GM19463 (cell line): ENCODE measurements around the gene ZC3H11A.
"Not testable (repeated sequence)": the region's sequence is repeated elsewhere in the genome, so short reads cannot be mapped to it uniquely, and the experiment has no call there.

Experiments
- ATAC-seq: cut with Tn5 transposase; IDR thresholded peaks from one replicate; pipeline ENCODE4 v1.9.1; 2021; ENCODE audit warnings: mild to moderate bottlenecking, moderate library complexity; ENCODE audit not compliant: unreplicated experiment

ZC3H11A gene

GRCh38 chr1:203795441-203796235 is at the start of gene ZC3H11A, which contains the start of gene ZBED6:
Gene ZC3H11A (plus strand): TSS chr1:203795623. CDS start chr1:203817071, 21,448 bp downstream.
Gene ZBED6 (plus strand): TSS chr1:203795623. CDS start chr1:203797523, 1,900 bp downstream.
- ATAC-seq, result peak; percentile 97

DNA sequence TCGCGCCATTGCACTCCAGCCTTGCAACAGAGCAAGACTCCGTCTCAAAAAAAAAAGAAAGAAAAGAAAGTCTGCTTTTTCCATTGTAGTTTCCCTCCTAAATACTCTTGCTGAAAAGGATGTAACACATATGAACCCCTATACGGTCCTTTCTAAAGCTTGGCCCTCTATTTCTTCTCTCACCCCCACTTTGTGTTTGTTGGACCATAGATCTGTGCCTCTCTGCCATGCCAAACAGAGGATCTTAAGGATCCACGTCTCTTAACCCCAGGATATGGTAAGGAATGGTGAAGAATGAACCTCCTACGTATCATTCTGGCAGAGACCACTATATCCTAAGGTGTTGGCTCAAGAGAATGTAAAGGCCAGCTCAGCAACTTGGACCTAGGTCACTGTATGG is 49.1 kb upstream of the ZC3H11A start:
- ATAC-seq, result no peak

GRCh38 chr1:203751051-203751450 is 44.4 kb upstream of the ZC3H11A start:
- ATAC-seq, result no peak

DNA sequence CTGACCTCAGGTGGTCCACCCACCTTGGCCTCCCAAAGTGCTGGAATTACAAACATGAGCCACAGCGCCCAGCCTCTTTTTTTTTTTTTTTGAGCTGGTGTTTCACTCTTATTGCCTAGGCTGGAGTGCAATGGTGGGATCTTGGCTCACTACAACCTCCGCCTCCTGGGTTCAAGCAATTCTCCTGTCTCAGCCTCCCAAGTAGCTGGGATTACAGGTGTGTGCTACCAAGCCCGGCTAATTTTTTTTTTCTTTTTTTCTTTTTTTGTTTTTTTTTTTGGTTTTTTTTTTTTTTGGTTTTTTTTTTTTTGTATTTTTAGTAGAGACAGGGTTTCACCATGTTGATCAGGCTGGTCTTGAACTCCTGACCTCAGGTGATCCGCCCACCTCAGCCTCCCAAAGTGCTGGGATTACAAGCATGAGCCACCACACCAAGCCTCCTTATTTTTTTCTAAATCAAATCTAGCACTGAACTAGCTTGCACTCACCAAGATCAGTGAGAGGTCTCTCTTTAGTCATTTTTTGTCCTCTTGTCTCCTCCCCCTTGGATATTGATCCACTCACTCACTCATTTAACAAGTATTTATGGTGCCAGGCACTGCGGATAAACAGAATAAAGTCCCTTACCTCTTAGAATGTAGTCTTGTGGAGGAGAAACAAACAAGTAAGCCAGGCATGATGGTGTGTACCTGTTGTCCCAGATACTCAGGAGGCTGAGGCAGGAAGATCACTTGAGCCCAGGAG is 43.6 kb upstream of the ZC3H11A start:
- ATAC-seq, result not testable (repeated sequence)

- peak; percentile 62 for ATAC-seq
Observed at GRCh38 chr1:203754455-203754864, 41.0 kb upstream of the ZC3H11A start.

- ATAC-seq, result no peak
Observed at GRCh38 chr1:203756036-203756435, 39.4 kb upstream of the ZC3H11A start.

- ATAC-seq, result not testable (repeated sequence)
Observed at GRCh38 chr1:203758749-203759148, 36.7 kb upstream of the ZC3H11A start.

GRCh38 chr1:203760506-203760905 is 34.9 kb upstream of the ZC3H11A start:
- ATAC-seq, result no peak

DNA sequence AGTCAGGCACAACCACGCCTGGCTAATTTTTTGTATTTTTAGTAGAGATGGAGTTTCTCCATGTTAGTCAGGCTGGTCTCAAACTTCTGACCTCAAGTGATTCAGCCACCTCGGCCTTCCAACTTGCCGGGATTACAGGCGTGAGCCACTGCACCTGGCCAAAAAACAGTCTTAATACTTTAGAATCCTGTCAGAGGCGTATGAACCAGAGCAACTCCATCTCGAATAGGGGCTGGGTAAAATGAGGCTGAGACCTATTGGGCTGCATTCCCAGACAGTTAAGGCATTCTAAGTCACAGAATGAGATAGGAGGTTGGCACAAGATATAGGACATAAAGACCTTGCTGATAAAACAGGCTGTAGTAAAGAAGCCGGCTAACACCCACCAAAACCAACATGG is 33.5 kb upstream of the ZC3H11A start:
- not testable (repeated sequence) for ATAC-seq

DNA sequence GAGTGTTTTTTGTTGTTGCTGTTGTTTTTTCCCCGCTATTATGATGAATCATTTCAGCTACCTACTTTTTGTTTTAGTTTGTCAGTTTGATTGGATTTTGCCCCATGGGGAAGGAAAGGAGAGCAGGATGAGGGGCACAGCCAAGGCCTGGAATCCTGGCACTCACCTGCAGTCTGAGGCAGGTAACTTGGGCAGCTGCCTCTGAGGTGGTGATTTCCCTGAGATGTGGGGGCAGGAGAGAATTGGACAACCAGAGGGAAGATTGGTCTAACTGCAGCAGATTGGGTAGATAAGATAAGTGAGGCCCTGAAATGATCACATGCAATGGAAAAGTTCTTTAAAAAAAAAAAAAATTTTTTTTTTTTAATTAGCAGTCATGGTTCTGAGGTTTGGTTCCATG is 31.9 kb upstream of the ZC3H11A start:
- no peak for ATAC-seq

- no peak for ATAC-seq
Observed at GRCh38 chr1:203764105-203765028, 31.1 kb upstream of the ZC3H11A start.

GRCh38 chr1:203765029-203765837 is 30.2 kb upstream of the ZC3H11A start, which contains the start of gene LAX1:
Gene LAX1 (plus strand): TSS chr1:203765183. CDS start chr1:203765566, 383 bp downstream.
- ATAC-seq, result peak; percentile 74

DNA sequence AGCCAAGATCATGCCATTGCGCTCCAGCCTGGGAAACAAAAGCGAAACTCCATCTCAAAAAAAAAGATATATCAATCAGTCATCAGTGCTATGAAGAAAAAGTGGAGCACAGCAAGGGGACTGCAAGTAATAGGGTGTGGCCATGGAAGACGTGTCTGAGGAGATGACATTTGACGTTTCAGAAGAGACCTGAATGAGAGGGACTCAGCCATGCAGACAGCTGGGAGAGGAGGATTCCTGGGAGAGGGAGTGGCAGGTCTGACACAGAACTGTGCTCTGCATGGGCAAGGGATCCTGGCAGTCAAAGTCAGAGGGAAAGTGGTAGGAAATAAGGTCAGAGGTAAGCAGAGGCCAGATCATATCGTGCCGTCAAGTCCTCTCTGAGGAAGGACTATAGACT is 27.2 kb upstream of the ZC3H11A start:
- no peak for ATAC-seq

GRCh38 chr1:203769505-203770343 is 25.7 kb upstream of the ZC3H11A start:
- ATAC-seq, result no peak

DNA sequence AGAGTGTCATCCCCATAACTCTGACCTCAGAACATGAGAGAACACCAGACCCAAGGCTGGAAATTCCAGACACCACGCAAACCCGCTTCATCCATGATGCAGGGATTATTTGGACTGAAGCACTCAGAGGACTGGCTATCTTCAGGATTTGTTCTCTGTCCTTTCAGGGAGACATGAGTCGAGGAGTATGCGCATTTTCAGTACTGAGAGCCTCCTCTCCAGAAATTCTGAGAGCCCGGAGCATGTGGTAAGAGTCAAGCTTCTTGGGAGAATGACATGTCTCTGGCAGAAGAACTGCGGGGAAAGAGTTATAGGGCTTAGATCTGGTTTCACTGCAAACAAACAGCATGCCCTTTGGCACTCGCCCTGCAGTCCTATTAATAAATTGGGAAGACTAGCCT is 23.5 kb upstream of the ZC3H11A start:
- no peak for ATAC-seq

- ATAC-seq, result no peak
Observed at GRCh38 chr1:203772836-203773235, 22.6 kb upstream of the ZC3H11A start.

- ATAC-seq, result no peak
Observed at GRCh38 chr1:203776636-203777035, 18.8 kb upstream of the ZC3H11A start.

DNA sequence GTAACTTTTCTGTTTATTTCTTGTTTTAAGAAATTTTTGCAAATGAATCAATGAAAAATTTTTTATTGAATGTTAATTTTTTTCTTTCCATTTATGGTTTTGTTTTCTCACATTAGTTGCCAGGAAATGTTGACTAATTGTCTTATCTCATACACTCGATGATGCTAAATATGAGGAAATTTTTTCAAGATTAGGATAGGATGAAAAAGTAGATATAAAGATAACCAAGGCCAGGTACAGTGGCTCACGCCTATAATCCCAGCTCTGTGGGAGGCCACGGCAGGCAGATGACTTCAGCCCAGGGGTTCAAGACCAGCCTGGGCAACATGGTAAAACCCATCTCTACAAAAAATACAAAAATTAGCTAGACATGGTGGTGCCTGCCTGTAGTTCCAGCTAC is 17.8 kb upstream of the ZC3H11A start:
- ATAC-seq, result no peak

DNA sequence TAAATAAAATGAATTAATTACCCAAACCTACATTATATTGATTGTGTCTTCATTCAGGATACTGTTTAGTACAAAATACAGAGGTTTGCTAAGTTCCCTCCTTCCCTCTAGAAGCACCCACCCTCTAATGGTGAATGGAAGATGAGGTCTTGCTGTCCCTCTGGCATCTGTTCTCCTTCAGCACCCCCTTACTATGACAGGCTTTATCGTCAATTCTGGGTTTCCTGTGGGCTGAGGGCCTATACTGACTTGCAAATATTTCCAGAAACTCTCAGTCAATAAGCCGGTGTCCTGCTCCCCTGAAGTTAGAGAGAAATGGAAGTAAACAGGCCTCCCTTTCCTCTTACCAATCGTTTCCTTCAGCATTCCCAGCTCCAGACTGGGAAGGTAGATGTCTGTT is 17.3 kb upstream of the ZC3H11A start:
- ATAC-seq, result no peak
